GM21825 (cell line): ENCODE results near the gene CCNQ.
"Not testable (repeated sequence)": the region's sequence is repeated elsewhere in the genome, so short reads cannot be mapped to it uniquely, and the experiment has no call there.

Experiments
- ATAC-seq: cut with Tn5 transposase; IDR thresholded peaks from one replicate; pipeline ENCODE4 v1.9.1; 2021; ENCODE audit warnings: mild to moderate bottlenecking, moderate library complexity; ENCODE audit not compliant: unreplicated experiment

CCNQ gene

GRCh38 chrX:153623310-153624029 lies 24.5 kb upstream of the CCNQ start:
- ATAC-seq = no peak

- no peak for ATAC-seq
Measured at GRCh38 chrX:153622661-153623309, 23.8 kb upstream of the CCNQ start.

GRCh38 chrX:153621949-153622598 lies 23.1 kb upstream of the CCNQ start:
- ATAC-seq = no peak

DNA sequence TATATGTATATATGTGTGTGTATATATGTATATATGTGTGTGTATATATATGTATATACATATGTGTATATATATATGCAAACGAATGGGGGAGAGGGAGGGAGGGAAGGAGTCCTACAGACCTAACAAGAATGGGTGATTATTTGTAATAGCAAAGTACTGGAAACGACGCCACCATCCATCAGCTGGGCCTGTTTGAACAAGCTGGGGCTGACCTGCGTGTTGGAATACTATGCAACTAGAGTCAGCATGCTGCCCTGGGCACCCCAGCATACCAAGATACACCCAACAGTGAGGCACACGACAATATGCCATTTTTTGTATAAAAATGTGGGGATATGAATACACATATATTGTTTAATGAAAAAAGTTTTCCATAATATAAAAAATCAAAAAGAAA lies 21.6 kb upstream of the CCNQ start:
- ATAC-seq = no peak

- ATAC-seq = no peak
Measured at GRCh38 chrX:153614818-153615217, 15.9 kb upstream of the CCNQ start.

GRCh38 chrX:153612413-153612812 lies 13.5 kb upstream of the CCNQ start:
- ATAC-seq = no peak

GRCh38 chrX:153611298-153612095 lies 12.6 kb upstream of the CCNQ start:
- ATAC-seq = no peak

- ATAC-seq = no peak
Measured at GRCh38 chrX:153610836-153611213, 11.9 kb upstream of the CCNQ start.

GRCh38 chrX:153609917-153610835 lies 11.2 kb upstream of the CCNQ start:
- ATAC-seq = peak; percentile 70

DNA sequence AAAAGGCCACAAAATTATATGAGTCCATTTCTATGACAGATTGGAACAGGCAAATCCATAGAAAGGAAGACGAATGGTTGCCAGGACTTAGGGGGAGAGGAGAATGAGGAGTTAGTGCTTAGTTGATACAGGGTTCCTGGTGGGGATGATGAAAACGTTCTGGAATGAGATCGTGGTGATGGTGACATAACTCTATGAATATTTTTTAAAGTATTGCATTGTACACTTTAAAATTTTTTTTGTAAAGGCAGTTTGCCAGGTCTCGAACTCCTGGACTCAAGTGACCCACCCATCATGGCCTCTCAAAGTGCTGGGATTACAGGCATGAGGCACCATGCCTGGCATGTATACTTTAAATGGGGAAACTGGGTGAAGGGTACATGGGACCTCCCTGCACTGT lies 9.9 kb upstream of the CCNQ start:
- ATAC-seq = no peak

- ATAC-seq = no peak
Measured at GRCh38 chrX:153608376-153608775, 9.4 kb upstream of the CCNQ start.

DNA sequence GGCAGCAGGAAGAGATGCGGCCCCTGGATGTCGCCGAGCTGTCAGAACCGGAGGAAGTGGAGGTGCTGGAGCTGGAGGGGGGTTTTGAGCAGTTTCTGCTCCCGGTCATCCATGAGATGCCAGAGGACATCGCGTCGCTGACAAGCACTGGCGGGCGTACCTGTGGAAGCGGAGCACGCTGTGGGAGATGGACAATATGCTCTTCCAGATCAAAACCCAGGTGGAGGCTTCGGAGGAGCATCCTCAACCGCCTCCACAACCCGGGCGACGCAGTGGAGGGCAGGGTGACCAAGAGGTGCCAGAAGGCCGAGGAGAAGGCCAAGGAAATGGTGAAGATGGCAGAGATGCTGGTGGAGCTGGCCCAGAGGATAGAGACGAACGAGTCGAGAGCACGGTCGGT lies 7.6 kb upstream of the CCNQ start:
- ATAC-seq = no peak

- ATAC-seq = not testable (repeated sequence)
Measured at GRCh38 chrX:153604666-153605380, 5.9 kb upstream of the CCNQ start.

DNA sequence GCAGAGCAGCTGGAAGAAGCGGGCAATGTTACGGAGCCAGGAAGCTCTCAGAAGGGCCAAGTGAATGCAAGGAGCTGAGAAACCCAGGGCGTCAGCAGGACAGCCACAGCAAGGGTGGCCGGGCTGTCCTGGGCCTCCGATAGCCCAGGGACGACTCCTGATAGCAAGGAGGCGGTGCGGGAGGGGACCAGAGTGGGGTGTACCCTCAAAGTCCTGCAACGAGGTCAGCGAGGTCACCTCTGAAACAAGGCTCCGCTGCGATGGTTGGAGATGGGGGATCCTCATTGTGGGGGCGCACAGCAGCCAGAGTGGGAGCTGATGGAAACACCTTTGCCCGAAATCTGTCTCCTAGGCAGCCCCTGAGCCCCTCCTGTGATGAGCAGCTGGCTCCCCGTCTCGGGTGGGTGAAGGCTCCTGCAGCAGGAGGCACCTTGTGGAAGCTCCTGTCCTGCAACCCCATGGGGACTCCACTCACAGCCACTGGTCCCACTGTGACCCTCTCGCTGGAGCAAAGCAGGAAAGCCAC lies 4.3 kb upstream of the CCNQ start:
- no peak for ATAC-seq

DNA sequence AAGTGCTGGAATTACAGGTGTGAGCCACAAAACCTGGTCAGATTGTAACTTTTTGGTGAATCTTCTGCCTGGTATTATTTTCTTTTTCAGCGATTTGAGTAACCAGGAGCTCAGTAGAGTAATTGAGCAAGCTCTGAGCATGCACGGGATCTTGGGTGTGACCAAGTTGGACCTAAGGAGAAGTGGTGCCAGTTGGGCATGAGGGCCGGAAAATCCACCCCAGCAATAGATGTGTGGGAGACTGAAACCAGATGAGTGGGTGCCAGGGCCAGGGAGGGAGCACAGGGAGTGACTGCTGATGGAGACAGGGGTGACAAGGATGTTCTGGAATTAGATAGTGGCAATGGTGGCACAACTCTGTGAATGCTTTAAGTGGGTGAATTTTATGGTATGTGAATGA lies 3.7 kb upstream of the CCNQ start:
- ATAC-seq = no peak

DNA sequence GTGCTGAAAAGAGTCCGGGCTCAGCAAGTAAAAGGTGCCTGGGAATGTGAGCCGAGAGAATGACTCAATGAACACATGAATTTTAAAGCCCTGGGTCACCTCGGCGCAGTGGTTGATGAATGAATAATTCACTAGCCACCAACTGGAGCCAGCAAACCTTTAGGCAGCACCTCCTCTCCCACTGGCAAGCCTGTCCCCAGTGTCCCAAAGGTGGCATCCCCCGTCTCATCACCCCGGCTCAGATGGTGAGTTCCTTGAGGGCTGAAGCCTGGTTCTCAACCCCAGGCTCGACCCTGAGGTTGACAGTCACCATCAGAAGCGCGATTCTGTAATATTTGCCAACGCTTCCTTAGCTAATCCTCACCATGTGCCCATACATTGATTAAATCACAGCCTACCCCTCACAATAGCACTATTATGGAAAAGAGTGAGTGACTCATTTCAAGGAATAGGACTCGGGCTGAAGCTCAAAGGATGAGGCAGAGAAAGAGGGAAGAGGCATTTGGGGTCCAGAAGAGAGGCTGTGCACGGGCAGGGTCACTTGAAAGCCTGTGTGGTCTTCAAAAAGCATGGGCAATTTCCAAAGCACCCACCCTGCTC lies 2.7 kb upstream of the CCNQ start:
- no peak for ATAC-seq

- ATAC-seq = no peak
Measured at GRCh38 chrX:153600921-153601320, 2.0 kb upstream of the CCNQ start.

GRCh38 chrX:153600032-153600373 lies 1.1 kb upstream of the CCNQ start:
- ATAC-seq = no peak
